ELF-1 (cell line): Measurements from ENCODE around the gene MCF2L.
"Not testable (repeated sequence)": the region's sequence is repeated elsewhere in the genome, so short reads cannot be mapped to it uniquely, and the experiment has no call there.

Experiments
- DNase-seq: peaks from one replicate; pipeline ENCODE4 v3.0.0-alpha.2; 2016; ENCODE audit warnings: low read depth, low spot score

MCF2L gene

GRCh38 chr13:113065406-113066141 lies 96.6 kb downstream of the MCF2L start:
- DNase-seq: peak; percentile 76

- DNase-seq: no peak
These were observed 97.1 kb downstream of the MCF2L start for GRCh38 chr13:113066142-113066455.

- DNase-seq: no peak
These were observed 97.7 kb downstream of the MCF2L start for GRCh38 chr13:113066746-113067145.

GRCh38 chr13:113069861-113070805 lies 101.1 kb downstream of the MCF2L start:
- DNase-seq: no peak

- no peak for DNase-seq
These were observed 101.8 kb downstream of the MCF2L start for GRCh38 chr13:113070855-113071254.

- no peak for DNase-seq
These were observed 103.4 kb downstream of the MCF2L start for GRCh38 chr13:113072376-113072775.

GRCh38 chr13:113073942-113074341 lies 104.9 kb downstream of the MCF2L start:
- DNase-seq: no peak

- no peak for DNase-seq
These were observed 105.4 kb downstream of the MCF2L start for GRCh38 chr13:113074401-113074800.

- DNase-seq: no peak
These were observed 105.9 kb downstream of the MCF2L start for GRCh38 chr13:113074876-113075275.

- no peak for DNase-seq
These were observed 106.7 kb downstream of the MCF2L start for GRCh38 chr13:113075711-113076110.

GRCh38 chr13:113076681-113077401 lies 107.8 kb downstream of the MCF2L start:
- no peak for DNase-seq

- DNase-seq: no peak
These were observed 108.5 kb downstream of the MCF2L start for GRCh38 chr13:113077566-113077952.

GRCh38 chr13:113077953-113078901 lies 109.2 kb downstream of the MCF2L start:
- DNase-seq: no peak

- no peak for DNase-seq
These were observed 110.1 kb downstream of the MCF2L start for GRCh38 chr13:113078902-113079780.

GRCh38 chr13:113079781-113080080 lies 110.7 kb downstream of the MCF2L start:
- DNase-seq: not testable (repeated sequence)

- DNase-seq: no peak
These were observed 111.4 kb downstream of the MCF2L start for GRCh38 chr13:113080361-113080831.

GRCh38 chr13:113080901-113081521 lies 112.0 kb downstream of the MCF2L start:
- DNase-seq: no peak

- DNase-seq: no peak
These were observed 113.4 kb downstream of the MCF2L start for GRCh38 chr13:113082198-113083021.

- no peak for DNase-seq
These were observed 114.0 kb downstream of the MCF2L start for GRCh38 chr13:113083022-113083373.
